ENCODE measurements around the gene PFN4. TPM values are rescaled to one million over a fixed set of nuclear protein-coding genes. Genes with fewer than 3 reads are reported as not detected.

The PFN4 gene
- total and polyA plus RNA-seq, 2 experiments from 2014 or later, result 0.28 TPM; not detected in 1

GRCh38 chr2:24086241-24086640 is 36.9 kb downstream of the PFN4 start:
- Histone ChIP-seq H3K4me2 (no peak overlapping the region), H2AFZ (peak overlapping the region; percentile 76), H3K27ac (ENCODE audit: low read depth) (no peak overlapping the region), H3F3A (replicated peaks; ENCODE audit: low read depth) (peaks cover 12% of the 10 kb centered on the region; the same call in 1 of the 2 replicates), H3K4me3 (no peak overlapping the region), H4K20me1 (replicated peaks; ENCODE audit: insufficient read depth) (no peaks in the 10 kb centered on the region), H3K36me3 (ENCODE audit: insufficient read depth) (0 out of 2 replicates have a peak, but pooled peaks cover 6% of the 10 kb centered on the region), H3K4me1 (ENCODE audit: insufficient read depth) (peaks cover 11% of the 10 kb centered on the region), H3K27me3 (ENCODE audit: insufficient read depth) (no peaks in the 10 kb centered on the region), H3K79me2 (replicated peaks; ENCODE audit: insufficient read depth) (peaks cover 4% of the 10 kb centered on the region), H3K9me2 (ENCODE audit: insufficient read depth) (no peaks in the 10 kb centered on the region)
- no peak overlapping the region for H3K4me3 Mint-ChIP-seq
- TF ChIP-seq STAT1 (IDR thresholded peaks at IDR 0.05; ENCODE audit: unreplicated experiment) (no peak), ETS1 (IDR thresholded peaks at IDR 0.05) (no peak)
- no peaks in the 10 kb centered on the region for H3K9me3 Mint-ChIP-seq
- no peak overlapping the region for H3K27ac Mint-ChIP-seq
- DNase-seq (ENCODE audit: low spot score) (no peak), ATAC-seq (no peak)
- peaks cover 25% of the 10 kb centered on the region for H3K36me3 Mint-ChIP-seq (ENCODE audit: low read depth)
- peaks cover 7% of the 10 kb centered on the region for H3K27me3 Mint-ChIP-seq (ENCODE audit: insufficient read depth, low read depth, poor library complexity)
- H3K4me1 Mint-ChIP-seq, result peaks cover 19% of the 10 kb centered on the region

- Mint-ChIP-seq H3K27ac (peak overlapping the region; percentile 93; the same call in 1 of the 2 replicates), H3K9me3 (no peaks in the 10 kb centered on the region), H3K4me3 (peak overlapping the region; percentile 86), H3K4me1 (peaks cover 19% of the 10 kb centered on the region), H3K27me3 (ENCODE audit: insufficient read depth, low read depth, poor library complexity) (peaks cover 10% of the 10 kb centered on the region), H3K36me3 (ENCODE audit: low read depth) (peaks cover 35% of the 10 kb centered on the region)
- Histone ChIP-seq H3K36me3 (ENCODE audit: insufficient read depth) (peaks cover 12% of the 10 kb centered on the region), H3K4me1 (ENCODE audit: insufficient read depth) (peaks cover 11% of the 10 kb centered on the region), H3F3A (replicated peaks; ENCODE audit: low read depth) (peaks cover 12% of the 10 kb centered on the region; the same call in 1 of the 2 replicates), H3K4me3 (peak overlapping the region; percentile 57), H3K9me2 (ENCODE audit: insufficient read depth) (no peaks in the 10 kb centered on the region), H4K20me1 (replicated peaks; ENCODE audit: insufficient read depth) (no peaks in the 10 kb centered on the region), H3K27ac (ENCODE audit: low read depth) (peak overlapping the region; percentile 96), H3K79me2 (replicated peaks; ENCODE audit: insufficient read depth) (peaks cover 4% of the 10 kb centered on the region), H3K4me2 (peak overlapping the region; percentile 74), H3K27me3 (ENCODE audit: insufficient read depth) (no peaks in the 10 kb centered on the region), H2AFZ (peak overlapping the region; percentile 83)
- no peak; the same call in 2 of the 3 replicates for ATAC-seq
- TF ChIP-seq JUNB (IDR thresholded peaks at IDR 0.05; ENCODE audit: unreplicated experiment) (no peak), EZH2phosphoT487 (IDR thresholded peaks at IDR 0.05; ENCODE audit: unreplicated experiment) (no peak), EZH2 (IDR thresholded peaks at IDR 0.05; ENCODE audit: low read depth, unreplicated experiment) (no peak), POLR2AphosphoS5 (IDR thresholded peaks at IDR 0.05; ENCODE audit: low read depth) (no peak), STAT1 (IDR thresholded peaks at IDR 0.05; ENCODE audit: unreplicated experiment) (no peak), ZNF114 (CRISPR knock-in tag; IDR thresholded peaks at IDR 0.05) (no peak), ZNF462 (CRISPR knock-in tag; IDR thresholded peaks at IDR 0.05) (no peak), ETS1 (IDR thresholded peaks at IDR 0.05) (no peak)
- TF ChIP-seq, protein P1, sequence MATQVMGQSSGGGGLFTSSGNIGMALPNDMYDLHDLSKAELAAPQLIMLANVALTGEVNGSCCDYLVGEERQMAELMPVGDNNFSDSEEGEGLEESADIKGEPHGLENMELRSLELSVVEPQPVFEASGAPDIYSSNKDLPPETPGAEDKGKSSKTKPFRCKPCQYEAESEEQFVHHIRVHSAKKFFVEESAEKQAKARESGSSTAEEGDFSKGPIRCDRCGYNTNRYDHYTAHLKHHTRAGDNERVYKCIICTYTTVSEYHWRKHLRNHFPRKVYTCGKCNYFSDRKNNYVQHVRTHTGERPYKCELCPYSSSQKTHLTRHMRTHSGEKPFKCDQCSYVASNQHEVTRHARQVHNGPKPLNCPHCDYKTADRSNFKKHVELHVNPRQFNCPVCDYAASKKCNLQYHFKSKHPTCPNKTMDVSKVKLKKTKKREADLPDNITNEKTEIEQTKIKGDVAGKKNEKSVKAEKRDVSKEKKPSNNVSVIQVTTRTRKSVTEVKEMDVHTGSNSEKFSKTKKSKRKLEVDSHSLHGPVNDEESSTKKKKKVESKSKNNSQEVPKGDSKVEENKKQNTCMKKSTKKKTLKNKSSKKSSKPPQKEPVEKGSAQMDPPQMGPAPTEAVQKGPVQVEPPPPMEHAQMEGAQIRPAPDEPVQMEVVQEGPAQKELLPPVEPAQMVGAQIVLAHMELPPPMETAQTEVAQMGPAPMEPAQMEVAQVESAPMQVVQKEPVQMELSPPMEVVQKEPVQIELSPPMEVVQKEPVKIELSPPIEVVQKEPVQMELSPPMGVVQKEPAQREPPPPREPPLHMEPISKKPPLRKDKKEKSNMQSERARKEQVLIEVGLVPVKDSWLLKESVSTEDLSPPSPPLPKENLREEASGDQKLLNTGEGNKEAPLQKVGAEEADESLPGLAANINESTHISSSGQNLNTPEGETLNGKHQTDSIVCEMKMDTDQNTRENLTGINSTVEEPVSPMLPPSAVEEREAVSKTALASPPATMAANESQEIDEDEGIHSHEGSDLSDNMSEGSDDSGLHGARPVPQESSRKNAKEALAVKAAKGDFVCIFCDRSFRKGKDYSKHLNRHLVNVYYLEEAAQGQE (IDR thresholded peaks at IDR 0.05; ENCODE audit: unreplicated experiment), result no peak
- peak; percentile 52 for DNase-seq (ENCODE audit: low spot score)
Measured at GRCh38 chr2:24085200-24085489, 38.0 kb downstream of the PFN4 start.

Data from GM23338 (cell line).